ENCODE data around the gene BNIP5.
"Not testable (repeated sequence)": the region's sequence is repeated elsewhere in the genome, so short reads cannot be mapped to it uniquely, and the experiment has no call there.

The BNIP5 gene

DNA sequence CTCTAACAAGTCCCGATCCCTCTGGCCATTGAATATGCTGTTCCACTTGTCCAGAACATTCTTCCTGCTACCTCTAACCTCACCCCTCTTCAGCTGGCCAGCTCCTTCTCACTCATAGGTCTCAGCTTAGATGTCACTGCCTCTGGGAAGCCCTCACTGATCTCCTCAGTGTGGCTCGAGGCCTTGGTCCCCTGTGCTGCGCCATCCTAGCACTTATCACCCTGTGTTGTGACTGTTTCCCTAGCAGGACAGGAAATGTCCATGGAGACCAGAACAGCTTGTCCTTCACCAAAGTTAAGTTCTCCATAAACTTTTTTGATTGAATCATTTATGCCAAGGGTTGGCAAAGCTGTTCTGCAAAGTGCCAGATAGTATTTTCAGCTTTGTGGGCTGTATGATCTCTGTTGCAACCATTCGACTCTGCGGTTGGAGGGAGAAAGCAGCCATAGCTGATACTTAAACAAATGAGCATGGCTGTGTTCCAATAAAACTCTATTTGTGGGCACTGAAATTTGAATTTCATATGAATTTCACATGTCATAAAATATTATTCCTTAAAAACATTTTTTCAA lies 6.5 kb upstream of the BNIP5 start:
- no peak for DNase-seq (ENCODE audit: low spot score)

DNA sequence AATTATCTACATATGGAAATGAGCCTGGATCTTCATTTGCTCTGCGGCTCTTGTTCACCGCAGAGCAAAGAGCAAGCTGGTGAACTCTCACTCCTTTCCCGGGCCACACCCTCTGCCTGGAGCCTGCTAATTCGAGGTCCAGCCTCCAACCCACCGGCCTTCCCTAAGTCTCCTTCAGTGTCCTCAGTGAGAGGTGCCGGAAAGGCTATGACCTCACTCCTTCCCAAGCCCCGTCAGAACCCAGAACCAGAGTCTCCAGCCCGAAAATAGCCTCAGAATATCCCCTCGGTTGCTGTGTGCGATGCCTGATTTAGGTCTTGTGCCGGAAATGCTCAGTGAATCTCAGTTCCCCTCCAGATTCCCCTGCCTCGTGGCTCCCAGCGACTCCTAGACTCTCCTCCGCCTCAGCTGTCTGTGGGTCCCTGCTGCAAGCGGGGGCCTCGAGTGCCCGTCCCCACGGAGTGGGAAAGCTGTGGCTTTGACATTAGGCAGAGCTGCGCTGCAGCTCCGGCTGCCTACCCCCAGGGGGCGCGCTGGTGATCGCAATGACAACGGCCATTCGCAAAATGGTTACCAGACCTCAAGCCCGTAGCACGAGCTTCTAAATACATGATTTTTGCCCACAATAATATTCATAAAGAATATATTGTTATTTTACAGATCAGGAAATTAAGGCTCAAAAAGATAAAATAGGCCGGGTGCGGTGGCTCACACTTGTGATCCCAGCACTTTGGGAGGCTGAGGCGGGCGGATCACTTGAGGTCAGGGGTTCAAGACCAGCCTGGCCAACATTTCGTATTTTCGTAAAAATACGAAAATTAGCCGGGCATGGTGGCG lies 4.1 kb upstream of the BNIP5 start:
- DNase-seq (ENCODE audit: low spot score), result peak; percentile 73

DNA sequence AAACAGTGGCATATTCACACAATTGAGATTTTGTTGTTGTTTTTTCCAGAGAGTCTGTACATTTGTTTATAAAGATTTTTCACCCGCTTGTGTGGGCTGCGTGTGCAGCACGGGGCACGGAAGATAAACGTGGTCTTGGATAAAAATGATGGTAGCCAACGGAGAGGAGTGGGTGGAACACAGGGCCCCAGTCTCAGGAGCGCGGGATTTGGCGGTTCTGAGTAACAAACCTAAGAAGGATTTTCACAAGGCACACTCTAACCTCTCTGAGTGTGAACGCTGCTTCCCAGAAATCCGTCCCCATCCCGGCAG lies 3.6 kb upstream of the BNIP5 start:
- DNase-seq (ENCODE audit: low spot score), result no peak

DNA sequence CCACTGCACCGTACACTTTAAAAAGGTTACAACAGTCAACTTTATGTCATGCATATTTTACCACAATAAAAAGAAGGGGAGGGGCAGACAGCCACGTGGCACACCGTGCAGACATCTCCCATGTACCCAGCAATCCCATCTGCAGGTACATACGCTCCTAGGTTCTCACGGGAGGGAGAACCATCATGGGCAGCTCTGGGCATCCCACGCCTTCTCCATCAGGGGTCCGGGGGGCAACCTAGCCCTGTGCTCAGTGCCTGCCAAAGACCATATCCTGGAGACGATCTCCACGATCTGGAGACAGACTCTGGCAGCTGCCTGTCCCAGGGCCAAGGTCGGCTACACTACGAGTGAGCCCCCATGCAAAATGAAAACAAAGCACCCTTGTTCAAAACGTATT lies 2.5 kb upstream of the BNIP5 start:
- DNase-seq (ENCODE audit: low spot score), result peak; percentile 40

DNA sequence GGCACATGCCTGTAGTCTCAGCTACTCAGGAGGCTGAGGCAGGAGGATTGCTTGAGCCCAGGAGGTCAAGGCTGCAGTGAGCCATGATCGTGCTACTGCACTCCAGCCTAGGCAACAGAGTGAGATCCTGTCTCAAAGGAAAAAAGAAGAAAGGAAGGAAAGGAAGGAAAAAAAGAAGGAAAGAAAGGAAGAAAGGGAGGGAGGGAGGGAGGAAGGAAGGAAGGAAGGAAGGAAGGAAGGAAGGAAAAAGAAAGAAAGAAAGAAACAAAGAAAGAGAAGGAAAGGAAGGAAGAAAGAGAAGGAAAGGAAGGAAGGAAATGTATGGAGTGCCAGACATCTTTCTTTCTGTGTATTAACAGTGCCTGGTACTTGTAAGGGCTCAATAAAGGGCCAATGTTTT lies 1.5 kb upstream of the BNIP5 start:
- not testable (repeated sequence) for DNase-seq (ENCODE audit: low spot score)

DNA sequence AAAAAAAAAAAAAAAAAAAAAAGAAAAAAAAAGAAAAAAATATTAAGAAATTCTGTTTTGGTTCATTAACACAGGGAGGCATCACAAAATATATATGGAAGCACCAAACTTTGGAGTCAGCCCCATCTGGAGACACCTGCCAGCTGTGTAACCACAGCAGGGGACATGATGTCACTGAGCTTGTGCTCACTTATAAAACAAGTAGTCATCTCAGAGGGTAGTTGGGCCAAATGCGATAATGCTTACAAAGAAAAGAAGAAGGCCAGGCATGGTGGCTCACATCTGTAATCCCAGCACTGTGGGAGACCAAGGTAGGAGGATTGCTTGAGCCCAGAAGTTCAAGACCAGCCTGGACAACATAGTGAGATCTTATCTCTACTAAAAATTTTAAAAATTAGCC lies 1.1 kb upstream of the BNIP5 start:
- no peak for DNase-seq (ENCODE audit: low spot score)

DNA sequence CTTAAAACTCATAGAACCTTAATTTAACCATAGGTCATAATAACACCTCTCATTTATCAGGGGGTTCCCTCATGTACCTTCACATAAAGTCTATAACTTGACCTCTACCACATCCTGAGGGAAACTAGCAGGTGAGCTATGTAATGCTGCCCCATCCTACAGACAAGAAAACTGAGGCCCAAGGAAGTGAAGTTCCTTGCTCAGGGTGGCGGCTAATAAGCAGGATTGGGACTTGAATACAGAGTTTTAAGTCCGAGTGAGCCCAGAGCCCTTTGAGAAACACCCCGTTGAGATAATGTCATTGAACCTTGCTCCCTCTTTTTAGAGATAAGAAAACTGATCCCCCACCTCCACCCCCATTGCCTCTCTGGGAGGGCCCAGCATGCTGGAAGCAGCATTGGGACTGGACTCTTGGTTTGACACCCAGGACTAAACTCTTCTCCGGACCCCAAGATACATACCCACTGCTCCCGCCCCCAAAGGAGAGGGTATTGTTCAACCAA lies 429 bp downstream of the BNIP5 start:
- no peak for DNase-seq (ENCODE audit: low spot score)

DNA sequence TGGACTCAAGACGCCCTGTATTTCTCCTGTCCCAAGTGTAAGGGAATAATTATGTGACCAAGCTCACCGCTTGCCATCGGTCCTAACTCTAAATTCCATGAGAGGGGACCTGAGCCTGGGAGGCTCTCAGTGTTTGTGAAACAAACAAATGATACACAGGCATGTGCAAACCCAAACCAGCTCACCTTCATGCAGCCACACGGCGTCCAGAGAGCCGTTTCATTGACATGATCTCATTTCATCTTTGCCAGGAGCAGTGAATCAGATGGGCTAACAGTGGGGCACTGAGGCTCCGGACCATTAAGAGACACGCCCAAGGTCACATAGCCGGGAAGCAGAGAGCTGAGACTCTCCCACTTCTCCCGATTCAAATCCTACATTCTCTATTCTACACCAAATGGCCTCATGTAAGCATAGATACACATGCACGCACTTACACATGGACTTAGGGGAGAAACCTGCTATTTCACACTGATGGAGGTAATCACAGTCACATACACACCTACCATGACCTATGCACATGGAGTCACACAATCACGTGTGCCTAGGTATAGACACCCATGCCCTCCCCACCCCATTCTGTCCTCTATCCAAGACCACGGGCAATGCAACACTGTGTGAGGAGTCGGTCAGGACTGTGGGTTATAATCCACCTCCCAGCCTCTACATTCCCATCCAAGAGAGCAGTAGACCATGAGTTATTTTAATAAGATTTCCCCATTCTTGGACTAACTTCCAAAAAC lies 1.1 kb downstream of the BNIP5 start:
- DNase-seq (ENCODE audit: low spot score), result peak; percentile 36

DNA sequence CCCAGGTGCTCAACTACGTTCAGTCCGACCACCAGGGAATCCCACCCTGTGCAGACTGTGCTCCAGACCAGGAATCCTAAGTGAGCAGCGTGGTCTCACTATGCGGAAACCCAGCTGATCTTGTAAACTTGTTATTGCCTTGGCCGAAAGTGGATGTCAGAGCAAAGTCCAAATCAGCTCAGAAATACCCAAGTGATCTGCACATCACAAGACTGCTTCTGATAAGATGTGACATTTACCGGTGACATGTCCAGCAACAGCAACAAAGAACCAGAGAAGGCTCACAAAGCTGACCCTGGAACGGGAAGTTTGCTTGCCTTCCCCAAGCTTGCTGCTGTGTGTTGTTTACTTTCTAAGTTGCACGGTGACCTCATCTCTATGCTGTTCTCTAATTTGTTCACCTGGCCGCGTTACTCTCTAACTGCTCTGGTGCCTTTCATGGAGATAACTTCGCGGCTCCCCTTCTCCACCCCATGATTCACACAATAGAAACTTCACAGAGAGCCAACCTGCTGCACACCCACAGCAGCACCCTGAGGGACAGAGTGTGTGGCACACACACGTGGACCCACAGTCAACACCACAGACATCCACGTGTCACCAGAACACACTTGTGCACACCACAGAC lies 1.7 kb downstream of the BNIP5 start:
- DNase-seq (ENCODE audit: low spot score), result peak; percentile 74

DNA sequence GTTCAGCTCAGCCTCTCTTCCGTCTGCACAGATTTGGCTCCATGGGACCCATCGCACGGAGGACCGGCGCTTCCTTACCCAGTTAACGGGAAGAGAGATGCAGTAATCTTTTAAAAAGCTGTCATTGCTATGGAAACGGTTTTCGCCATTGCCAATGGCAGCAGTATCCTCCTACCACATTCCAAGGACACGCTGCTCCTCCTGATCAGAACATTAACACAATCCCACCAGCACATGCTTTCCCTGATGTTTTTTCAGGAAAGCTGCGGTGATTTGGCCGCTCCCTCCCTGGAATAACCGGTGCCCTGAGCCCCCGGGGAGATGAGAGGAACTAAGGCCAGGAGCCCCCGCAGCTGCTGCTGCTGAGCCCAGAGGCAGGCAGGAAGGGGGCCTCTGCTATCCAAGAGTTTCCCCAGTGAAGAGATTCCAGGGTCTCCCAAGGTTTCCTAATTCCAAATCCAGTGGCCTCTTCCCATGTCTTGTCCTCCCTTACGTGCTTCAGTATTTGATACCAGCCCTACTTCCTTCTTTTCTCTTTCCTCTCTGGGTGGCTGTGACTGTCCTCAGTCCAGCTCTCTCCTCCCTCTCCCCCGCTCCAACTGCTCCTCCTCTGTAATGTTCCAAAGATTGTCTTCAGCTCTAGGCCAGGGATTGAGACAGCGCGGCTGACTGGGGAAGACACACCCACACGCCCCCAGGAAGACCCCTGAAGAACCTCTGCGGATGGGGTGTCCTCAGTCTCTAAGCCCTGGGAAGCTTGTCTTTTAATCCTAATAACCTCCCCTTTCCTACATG lies 2.6 kb downstream of the BNIP5 start:
- no peak for DNase-seq (ENCODE audit: low spot score)

DNA sequence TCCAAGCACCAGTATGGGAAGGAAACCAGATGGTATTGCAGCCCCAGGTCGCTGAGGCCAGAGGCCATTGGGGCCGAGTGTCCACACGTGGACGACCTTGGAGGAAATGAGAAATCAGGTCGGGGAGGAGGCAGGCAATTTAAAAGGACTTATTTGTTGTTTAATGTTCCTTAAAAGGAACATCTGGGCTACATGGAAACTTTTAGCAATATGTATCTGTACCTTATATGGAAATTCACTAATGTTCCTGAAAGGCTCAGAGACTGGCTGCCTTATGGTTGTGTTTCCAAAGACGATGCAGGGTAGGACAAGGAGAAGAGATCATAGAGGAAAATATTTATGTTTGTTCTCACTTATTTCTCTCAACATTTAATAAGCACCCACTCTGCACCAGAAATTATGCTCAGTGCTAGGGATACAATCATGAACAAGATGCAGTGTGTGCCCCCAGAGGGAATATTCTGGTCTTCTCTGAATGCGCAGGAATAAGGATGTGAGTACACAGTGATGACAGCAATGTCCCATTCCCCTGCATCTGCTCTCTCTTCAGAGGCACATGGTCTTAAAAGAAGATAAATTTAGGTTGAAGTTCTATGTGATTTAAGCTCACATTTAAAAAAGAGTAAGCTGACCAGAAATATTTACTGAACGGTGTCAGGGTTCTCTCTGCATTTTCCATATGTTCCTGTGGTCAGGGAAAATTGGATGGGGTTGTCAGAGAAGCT lies 3.4 kb downstream of the BNIP5 start:
- no peak for DNase-seq (ENCODE audit: low spot score)

DNA sequence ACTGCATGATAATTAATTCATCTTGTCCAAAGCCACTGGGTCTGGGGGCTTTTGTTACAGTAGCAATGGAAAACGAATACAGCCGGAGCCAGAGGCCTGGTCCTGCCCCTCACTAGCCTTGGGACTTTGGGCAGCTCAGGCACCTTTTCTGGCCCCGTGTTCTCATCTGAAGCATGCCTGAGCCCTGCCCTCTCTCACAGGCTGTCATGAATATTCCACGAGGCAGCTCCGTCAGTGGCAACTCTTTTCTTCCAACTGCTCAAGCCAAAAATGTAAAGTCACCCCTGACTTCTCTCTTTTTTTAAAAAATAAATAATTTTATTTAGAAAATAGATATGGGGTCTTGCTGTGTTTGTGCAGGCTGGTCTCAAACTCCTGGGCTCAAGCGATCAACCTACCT lies 5.3 kb downstream of the BNIP5 start:
- no peak for DNase-seq (ENCODE audit: low spot score)

DNA sequence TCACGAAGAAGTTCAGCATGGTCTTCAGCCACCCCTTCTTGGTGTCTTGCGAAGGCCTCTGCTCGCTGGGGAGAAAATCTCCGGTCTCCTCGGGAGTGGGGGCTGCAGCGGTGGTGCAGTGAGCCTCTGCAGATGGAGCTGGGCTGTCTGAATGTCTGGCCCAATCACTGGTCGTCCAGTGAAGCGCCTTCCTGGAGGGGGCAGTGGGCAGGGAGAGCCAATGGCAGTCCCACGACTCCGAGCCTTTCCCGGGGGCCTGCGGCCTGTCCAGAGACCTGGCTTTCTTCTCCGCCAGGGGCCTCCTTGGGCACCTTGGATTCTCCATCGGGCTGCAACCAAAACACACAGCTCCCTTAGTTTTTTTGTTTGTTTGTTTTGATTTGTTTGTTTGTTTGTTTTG lies 6.3 kb downstream of the BNIP5 start:
- DNase-seq (ENCODE audit: low spot score), result no peak

DNA sequence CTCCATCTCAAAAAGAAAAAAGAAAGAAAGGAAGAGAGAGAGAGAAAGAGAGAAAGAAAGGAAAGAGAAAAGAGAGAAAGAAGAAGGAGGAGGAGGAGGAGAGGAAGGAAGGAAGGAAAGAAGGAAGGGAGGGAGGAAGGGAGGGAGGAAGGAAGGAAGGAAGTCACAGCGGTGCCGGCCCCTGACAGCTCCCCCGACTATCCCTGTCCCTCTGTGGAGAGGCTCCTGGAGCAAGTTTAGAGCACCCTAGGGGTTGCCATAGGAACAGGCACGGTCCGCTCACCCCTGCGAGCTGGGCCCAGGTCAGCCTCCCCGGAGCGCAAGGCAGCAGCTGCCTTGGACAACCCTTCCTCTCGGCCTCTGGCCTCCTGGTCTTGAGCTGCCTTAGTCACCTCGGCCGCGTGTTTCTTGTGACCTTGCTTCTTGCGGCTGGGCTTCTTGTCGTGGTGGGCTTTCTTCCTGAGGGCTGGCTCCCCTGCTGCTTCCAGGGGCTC lies 6.8 kb downstream of the BNIP5 start:
- no peak for DNase-seq (ENCODE audit: low spot score)

DNA sequence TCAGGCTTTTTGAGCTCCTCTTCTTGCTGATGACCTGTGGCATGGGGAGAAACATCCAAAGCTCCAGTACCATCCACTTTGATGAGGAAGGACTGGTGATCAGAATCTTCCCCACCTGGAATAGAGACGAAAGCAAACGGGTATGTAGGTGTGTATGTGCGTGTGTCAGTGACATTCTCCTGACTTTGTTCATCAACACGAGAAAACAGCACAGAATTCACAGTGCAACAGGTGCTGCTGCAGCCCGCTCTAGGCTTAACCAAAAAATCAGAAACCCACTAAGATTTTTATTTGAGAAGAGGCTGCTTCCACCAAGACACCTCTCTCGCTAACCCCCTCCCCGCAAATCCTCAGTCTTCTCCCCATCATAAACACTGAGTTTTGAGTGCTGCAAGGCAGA lies 8.1 kb downstream of the BNIP5 start:
- DNase-seq (ENCODE audit: low spot score), result no peak

DNA sequence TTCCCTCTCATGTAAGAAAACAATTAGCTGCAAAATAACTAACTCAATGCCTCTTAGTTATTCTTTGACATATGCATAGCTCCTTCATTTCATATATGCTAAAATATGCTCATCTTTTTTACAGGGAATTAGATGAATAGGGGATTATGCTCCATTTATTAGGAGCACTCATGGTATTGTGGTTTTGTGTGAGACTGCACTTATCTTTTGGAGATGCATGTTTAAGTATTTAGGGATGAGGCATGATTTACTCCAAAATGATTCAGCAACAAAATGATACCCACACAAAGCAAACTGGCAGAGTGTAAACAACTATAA lies 8.8 kb downstream of the BNIP5 start:
- no peak for DNase-seq (ENCODE audit: low spot score)

DNA sequence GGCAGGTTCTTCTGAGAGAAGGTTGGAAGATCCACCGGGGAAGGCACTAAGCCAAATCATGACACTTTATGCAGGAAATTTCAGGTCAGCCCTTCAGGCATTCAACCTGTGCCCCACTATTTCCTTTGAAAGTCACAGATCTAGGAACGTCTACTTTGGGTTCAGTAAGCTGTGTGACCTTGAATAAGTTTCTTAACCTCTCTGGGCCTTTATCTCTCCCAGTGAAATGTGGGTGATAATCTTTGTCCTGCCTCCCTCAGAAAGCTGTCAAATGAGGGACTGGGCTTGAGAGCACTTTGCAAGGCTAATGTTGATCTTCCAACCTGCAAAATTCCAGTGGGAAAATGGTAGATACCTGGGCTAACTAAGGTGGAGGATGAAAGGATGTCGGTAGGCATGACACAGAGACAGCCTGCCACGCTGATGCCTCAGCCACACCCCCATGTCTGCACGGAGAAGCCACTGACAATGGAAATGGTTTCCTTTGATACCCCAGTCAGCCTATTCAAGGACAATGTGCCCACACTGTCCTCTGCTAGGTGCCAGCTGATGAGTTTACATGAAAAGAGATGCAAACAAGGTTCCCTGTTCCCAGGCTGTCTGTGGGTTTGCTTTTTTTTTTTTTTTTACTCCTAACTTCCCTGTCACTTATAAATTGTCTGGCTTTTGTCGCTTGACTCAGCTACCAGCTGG lies 9.3 kb downstream of the BNIP5 start:
- peak; percentile 85 for DNase-seq (ENCODE audit: low spot score)

DNA sequence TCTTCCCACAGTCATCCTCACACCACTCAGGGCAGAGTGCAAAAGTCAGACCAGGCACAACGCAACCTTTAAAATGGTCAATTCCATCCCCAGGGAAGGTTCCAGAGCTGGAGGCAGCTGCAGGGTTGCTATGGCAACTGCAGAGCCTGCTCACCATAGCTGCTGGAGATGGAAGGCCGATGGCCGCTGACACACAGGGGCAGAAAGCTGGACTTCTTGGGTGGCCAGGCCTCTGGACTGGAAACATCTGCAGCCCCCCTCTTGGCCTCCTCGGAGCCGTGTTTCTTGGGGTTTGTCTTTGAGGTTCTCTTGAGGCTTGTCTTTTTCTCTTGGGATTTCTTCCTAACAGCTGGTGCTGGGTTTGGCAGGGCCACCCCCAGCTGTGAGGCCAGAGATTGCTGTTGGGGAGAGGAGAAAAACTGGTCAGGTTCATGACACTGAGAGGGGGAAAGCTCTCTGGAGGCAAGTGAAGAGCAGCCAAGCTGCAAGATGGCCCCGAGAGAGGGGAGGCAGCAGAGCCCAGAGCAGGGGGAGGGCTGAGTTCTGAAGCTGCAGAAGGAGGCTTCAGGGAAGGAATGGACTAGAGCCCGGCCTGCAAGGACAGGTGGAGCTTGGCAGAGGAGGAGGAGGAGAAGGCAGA lies 10.2 kb downstream of the BNIP5 start:
- DNase-seq (ENCODE audit: low spot score), result no peak

DNA sequence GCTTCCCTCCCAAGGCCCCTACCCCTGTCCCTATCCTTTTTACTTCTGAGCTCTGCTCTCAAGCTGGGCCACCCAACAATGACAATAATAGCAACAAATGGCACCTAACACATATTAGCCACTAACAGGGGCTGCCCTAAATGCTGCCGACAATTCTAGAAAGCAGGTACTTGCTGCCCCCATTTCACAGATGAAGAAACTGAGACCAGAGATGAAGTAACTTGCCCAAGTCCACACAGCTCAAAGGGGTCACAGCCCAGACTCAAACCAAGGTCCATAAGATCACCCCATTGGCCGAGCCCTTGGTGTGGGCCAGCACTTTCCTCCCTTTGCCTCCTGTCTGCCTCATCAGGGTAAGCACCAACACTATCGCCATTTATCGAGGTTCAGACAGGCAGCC lies 12.0 kb downstream of the BNIP5 start:
- DNase-seq (ENCODE audit: low spot score), result no peak

DNA sequence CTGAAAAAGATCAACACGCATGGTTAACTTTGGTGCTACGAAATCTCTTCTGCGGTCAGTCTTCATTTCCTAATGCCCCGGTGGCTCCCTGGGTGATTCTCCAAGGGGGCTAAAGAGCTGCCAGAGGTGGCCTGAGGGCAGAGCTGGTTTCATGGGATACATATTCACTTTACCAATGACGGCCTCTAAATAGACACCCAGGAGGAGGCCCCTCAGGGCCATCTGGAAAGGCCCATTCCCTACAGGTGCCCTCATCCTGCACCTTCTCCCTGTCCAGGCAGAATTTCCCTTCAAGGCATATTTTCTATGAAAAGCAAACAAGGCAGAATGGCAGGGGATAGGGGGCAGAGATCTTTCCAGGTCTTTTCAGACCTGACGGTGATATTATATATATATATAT lies 12.5 kb downstream of the BNIP5 start:
- no peak for DNase-seq (ENCODE audit: low spot score)

Measured in SW480 (cell line).